ENCODE measurements around the gene MTAP.

- TF ChIP-seq TEAD4 (CRISPR knock-in tag; IDR thresholded peaks at IDR 0.05) (no peak), CTCF (IDR thresholded peaks at IDR 0.05) (no peak), E2F1 (CRISPR knock-in tag; IDR thresholded peaks at IDR 0.05) (no peak), ELF4 (CRISPR knock-in tag; IDR thresholded peaks at IDR 0.05; ENCODE audit: low read depth) (no peak), PREB (CRISPR knock-in tag; IDR thresholded peaks at IDR 0.05; ENCODE audit: borderline replicate concordance) (no peak), NFYB (CRISPR knock-in tag; conservative IDR thresholded peaks at IDR 0.05; ENCODE audit: low read depth) (no peak), STAT6 (CRISPR knock-in tag; conservative IDR thresholded peaks at IDR 0.05; ENCODE audit: low read depth) (no peak), USF2 (CRISPR knock-in tag; IDR thresholded peaks at IDR 0.05) (no peak), TCF7 (CRISPR knock-in tag; IDR thresholded peaks at IDR 0.05; ENCODE audit: low read depth) (no peak)
Measured at GRCh38 chr9:21965401-21965951, 163.0 kb downstream of the MTAP start.
